NCI-H2227 (cell line): ENCODE data around the gene MGRN1.

ENCODE experiments used
- DNase-seq: peaks from one replicate; lab custom pipeline; 2025; ENCODE audit not compliant: unreplicated experiment; lab: John Stamatoyannopoulos, UW

MGRN1 gene

GRCh38 chr16:4623593-4623992 lies 1.0 kb upstream of the MGRN1 start:
- DNase-seq: no peak

GRCh38 chr16:4624827-4625559 lies 367 bp downstream of the MGRN1 start:
- DNase-seq: peak; percentile 79

GRCh38 chr16:4625560-4626159 lies 1.0 kb downstream of the MGRN1 start:
- no peak for DNase-seq

- no peak for DNase-seq
Measured at GRCh38 chr16:4626396-4626795, 1.8 kb downstream of the MGRN1 start.

- no peak for DNase-seq
Measured at GRCh38 chr16:4628283-4628682, 3.7 kb downstream of the MGRN1 start.

DNA sequence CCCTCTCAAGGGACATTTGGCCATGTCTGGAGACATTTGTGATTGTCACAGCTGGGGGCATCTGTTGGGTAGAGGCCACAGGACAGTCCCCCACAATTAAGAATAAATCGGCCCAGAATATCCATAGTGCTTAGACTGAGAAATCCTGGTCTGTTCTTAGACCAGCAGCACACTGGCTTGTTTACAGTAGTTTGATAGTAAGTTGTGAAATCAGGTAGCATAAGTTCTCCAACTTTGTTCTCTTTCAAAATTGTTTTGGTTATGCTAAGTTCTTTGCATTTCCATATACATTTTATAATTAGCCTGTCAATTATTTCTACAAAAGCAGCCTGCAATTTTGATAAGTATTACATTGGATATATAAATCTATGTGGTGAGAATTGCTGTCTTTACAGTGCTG lies 6.8 kb downstream of the MGRN1 start:
- DNase-seq: no peak

- no peak for DNase-seq
Measured at GRCh38 chr16:4633910-4634635, 9.4 kb downstream of the MGRN1 start.

DNA sequence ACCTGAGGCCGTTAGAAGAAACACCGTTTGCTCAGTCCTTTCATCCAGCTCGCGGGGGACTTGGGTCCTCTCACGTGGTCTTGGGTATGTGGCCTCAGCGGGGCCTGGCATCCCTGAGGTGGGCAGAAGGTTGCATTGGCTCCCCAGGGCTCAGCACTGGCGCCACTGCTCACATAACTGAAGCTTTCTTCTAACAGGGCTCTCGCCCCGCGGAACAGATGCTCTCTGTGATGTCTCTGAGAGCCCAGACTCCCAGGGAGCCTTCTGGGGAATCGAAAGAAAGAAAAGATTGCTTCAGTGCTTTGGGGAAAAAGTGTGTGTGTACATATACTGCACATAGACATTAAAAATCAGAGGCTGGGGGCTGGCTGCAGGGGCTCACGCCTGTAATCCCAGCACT lies 10.1 kb downstream of the MGRN1 start:
- DNase-seq: no peak

GRCh38 chr16:4636196-4636595 lies 11.6 kb downstream of the MGRN1 start:
- DNase-seq: no peak

- DNase-seq: no peak
Measured at GRCh38 chr16:4637501-4638166, 13.0 kb downstream of the MGRN1 start.

GRCh38 chr16:4639899-4640509 lies 15.4 kb downstream of the MGRN1 start:
- DNase-seq: no peak

- DNase-seq: no peak
Measured at GRCh38 chr16:4640572-4641305, 16.1 kb downstream of the MGRN1 start.

DNA sequence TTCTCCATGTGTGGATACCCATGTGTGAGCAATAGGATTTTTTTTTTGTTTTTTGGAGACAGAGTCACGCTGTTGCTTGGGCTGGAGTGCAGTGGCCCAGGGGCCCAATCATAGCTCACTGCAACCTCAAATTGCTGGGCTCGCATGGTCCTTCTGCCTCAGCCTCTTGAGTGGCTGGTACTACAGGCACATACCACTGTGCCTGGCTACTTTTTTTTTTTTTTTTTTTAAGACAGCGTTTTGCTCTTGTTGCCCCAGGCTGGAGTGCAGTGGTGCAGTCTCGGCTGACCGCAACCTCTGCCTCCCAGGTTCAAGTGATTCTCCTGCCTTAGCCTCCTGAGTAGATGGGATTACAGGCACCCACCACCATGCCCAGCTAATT lies 16.7 kb downstream of the MGRN1 start:
- DNase-seq: no peak

GRCh38 chr16:4641895-4642294 lies 17.3 kb downstream of the MGRN1 start:
- no peak for DNase-seq

DNA sequence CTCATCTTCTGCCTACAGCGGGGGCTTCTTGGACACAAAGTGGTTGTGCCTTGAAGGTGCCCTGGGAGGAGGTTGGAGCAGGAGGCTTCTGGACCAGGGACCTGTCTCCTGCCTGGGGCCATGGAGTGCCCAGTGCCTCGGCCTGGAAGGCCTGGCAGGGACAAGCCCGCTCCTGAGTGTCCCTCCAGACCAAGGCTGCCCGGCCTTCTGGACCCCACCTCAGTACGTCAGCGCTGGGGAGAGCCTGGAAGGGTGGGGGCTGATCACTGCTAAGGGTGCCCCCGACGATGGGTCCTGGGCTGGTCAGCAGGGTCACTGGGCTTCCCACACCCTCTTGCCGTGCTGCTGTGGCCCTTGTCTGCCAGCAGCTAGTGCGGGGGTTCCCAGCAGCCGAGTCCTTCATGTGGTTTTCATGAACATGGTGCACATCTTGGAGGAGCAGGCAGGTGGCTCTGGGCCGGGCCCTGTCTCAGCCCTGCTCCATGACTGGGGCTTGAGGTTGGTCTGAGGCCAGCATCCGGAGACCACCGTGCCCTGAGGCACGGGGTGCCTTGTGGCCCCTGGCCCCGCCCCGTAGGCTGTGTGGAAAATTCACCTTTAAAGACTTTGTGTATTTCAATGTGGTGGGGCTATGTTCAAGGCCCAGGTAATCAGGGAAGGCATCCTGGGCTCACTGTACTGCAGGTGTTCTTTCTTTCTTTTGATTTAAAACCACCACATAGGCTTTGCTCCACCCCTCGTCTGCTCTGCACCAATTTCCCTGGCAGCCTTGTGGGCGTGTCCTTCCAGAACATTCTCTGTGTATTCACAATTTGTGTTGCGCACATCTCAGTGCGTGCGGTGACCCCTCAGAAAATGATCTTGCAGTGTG lies 22.4 kb downstream of the MGRN1 start:
- no peak for DNase-seq

DNA sequence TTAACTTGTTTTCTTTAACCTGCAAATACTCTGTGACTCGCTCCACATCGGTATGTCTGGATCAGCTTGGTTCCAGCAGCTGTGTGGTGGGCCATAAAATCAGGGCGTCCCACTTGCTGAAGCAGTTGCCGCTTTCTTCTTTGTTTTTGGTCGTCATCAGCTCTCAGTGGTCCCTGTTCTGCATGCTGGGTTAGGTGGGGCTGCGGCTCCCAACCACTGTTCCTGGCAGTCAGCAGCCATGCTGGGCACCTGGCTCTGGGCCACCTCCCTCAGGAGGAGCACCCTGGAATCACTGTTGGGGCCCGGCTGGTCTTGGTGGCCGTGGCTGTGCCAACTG lies 23.0 kb downstream of the MGRN1 start:
- no peak for DNase-seq

- DNase-seq: no peak
Measured at GRCh38 chr16:4648917-4649316, 24.3 kb downstream of the MGRN1 start.

DNA sequence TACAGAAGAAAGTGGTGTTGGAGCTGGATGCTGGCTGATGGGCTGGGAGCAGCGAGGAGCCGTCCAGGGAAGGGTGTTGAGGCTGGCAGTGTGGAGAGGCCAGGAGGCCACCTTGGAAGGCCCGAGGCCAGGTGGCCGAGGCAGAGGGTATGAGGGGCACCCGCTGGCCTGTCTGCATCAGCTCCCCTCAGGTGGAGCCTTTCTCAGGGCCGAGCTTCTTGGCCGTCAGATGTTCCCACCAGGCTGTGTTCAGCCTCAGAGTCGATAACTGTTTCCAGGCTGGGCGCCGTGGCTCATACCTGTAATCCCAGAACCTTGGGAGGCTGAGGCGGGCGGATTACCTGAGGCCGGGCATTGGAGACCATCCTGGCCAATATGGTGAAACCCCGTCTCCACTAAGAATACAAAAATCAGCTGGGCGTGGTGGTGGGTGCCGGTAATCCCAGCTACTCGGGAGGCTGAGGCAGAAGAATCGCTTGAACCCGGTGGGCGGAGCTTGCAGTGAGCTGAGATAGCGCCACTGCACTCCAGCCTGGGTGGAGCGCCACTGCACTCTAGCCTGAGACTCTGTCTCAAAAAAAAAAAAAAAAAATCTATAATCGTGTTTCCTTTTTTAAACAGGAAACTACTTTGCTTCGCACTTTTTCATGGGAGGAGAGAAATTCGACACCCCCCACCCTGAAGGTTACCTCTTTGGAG lies 25.3 kb downstream of the MGRN1 start:
- DNase-seq: no peak

DNA sequence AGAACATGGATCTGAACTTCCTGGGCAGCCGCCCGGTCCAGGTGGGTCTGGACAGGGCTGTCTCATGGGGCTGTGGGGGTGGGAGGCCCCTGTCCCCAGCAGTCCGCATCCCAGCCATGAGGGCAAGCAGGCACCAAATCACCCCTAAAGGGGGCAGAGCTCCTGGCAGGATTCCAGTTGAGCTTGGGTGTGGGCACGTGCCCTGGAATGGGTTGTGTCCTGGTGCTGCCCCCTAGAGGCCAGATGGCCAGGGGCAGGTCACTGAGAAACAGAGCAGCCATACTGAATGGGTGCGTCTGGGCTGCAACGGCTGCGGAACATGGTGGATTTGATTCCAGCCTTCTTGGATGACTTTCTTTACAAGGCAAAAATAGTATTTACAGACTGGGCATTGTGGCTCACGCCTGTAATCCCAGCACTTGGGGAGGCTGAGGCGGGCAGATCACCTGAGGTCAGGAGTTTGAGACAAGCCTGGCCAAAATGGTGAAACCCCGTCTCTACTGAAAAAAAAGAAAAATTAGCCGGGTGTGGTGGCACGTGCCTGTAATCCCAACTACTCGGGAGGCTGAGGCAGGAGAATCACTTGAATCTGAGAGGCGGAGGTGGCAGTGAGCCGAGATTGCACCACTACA lies 25.9 kb downstream of the MGRN1 start:
- DNase-seq: peak; percentile 69
